ENCODE results near the gene PARD3B.

DNA sequence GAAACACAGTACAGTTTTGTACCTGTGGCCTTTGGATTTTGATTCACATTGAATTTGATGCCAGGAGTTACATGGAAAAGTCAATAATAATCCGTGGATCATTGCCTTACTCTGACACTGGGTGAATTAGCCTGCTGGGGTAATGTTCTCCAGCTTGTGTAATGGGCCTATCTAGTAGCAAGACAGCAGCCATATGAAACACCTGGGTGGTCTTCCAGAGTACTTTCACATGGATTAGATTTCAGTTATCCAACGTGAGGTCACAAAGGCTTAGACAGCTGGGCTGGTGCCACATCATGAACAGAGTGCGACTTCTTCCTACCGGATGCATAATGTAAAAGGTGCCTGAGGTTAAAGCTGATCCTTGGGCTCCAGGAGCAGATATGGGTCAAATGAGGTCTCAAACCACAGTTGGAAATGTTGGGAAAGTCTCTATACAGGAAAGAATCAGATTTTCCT lies 486.8 kb downstream of the PARD3B start:
- TF ChIP-seq, protein P1, sequence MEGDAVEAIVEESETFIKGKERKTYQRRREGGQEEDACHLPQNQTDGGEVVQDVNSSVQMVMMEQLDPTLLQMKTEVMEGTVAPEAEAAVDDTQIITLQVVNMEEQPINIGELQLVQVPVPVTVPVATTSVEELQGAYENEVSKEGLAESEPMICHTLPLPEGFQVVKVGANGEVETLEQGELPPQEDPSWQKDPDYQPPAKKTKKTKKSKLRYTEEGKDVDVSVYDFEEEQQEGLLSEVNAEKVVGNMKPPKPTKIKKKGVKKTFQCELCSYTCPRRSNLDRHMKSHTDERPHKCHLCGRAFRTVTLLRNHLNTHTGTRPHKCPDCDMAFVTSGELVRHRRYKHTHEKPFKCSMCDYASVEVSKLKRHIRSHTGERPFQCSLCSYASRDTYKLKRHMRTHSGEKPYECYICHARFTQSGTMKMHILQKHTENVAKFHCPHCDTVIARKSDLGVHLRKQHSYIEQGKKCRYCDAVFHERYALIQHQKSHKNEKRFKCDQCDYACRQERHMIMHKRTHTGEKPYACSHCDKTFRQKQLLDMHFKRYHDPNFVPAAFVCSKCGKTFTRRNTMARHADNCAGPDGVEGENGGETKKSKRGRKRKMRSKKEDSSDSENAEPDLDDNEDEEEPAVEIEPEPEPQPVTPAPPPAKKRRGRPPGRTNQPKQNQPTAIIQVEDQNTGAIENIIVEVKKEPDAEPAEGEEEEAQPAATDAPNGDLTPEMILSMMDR (IDR thresholded peaks at IDR 0.05; ENCODE audit: low read length), result no peak
- no peak for TF ChIP-seq EZH2 (optimal IDR thresholded peaks at IDR 0.05; ENCODE audit: low read depth, low read length)

All from MM.1S (cell line).